ACHN (cell line): ENCODE data around the gene HDAC5.
A peak's percentile ranks its signal among the peaks of the same experiment; 100 is the strongest.
"Not testable (repeated sequence)": the region's sequence is repeated elsewhere in the genome, so short reads cannot be mapped to it uniquely, and the experiment has no call there.

Experiments used
- DNase-seq: peaks from one replicate; pipeline ENCODE4 v3.0.0-alpha.2; 2015
- in situ Hi-C: cut with HindIII; loops from 2 replicates; pipeline ENCODE4 v1.10.0; 2017; ENCODE audit warnings: low sequenced_read_pairs, low pct_ligation_motif_present, low pct_unique_long_range_greater_than_20kb

The HDAC5 gene

DNA sequence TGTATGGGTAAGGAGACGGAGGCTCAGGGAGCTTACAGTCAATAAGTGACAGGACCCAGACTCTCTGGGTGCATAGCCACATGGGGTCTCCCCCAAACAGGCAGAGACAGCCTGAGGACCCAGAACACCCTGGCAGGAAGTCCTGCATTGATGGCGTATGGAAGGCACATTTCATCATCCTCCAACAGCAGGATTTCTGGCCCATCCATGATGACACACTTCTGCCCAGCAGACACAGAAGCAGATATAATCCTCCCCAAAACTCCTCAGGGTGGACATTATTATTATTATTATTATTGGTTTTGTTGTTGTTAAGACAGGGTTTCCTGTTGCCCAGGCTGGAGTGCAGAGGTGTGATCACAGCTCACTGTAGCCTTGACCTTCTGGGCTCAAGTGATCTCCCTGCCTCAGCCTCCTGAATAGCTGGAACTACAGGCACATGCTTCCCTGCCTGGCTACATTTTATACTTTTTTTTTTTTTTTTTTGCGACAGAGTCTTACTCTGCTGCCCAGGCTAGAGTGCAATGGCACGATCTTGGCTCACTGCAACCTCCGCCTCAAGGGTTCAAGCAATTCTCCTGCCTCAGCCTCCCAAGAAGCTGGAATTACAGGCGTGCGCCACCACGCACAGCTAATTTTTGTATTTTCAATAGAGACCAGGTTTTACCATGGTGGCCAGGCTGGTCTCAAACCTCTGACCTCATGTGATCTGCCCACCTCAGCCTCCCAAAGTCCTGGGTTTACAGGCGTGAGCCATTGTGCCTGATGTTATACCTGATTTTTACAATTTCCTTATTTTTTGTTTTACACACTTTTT, 11.5 kb upstream of the HDAC5 start:
- in situ Hi-C loops: no loop called here
- no peak for DNase-seq

DNA sequence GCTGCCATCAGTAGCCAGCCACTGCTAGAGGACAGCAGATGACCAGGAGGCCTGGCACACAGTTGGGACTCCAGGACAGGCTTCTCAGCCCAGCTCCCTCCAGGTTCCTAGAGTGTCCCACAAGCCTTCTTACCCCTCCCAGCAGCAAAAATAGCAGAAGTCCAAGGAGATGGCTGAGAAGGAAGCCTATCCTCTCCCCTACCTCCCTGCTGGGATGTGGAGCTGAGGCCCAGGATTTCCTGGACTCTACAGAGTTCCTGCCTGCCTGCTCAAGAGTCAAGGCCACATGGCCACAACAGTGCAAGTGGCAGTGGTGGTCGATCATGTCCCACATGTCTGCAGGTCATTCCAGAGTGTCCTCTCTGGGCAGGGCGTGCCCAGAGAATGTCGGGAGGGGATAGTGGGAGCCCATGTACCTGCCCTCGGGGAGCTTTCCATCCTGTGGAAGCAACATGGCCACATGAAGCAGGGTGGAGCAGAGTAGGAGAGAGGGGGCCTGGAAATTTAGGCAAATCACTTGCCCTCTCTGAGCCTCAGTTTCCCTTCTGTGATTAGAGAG, 10.6 kb upstream of the HDAC5 start:
- no peak for DNase-seq
- in situ Hi-C loops: no loop called here

DNA sequence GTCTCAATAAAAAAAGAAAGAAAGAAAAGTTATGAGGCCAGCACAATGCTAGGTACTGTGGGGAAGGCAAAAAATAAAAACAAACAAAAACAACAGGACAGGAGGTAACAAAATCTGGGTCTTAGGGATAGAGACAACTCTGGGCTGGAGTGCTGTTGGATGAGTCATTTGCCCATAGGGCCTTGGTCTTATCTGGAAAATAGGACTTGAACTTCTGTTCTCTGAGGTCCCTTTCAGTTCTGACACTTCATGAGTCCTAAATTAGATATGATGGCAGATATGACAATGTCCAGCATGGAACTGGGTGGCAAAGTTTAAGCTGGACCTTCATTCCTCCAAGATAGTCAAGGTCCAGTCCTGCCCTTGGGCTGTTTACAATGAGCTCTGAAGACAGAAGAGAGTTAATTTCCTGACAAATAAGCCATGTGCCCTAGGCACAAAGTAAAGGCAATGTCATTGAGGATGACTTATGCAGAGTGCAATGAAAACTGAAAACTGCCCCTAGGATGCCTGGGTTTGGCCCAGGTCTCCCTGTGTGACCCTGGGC, 8.9 kb upstream of the HDAC5 start:
- in situ Hi-C loops: no loop called here
- no peak for DNase-seq

DNA sequence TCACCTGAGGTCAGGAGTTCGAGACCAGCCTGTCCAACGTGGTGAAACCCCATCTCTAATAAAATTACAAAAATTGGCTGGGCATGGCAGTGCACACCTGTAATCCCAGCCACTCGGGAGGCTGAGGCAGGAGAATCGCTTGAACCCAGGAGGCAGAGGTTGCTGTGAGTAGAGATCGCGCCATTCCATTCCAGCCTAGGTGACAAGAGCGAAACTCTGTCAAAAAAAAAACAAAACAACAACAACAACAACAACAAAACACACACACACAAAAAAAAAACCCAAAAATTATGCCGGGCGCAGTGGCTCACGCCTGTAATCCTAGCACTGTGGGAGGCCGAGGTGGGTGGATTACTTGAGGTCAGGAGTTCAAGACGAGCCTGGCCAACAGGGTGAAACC, 7.9 kb upstream of the HDAC5 start:
- in situ Hi-C loops, DNase-seq: not testable (repeated sequence)

DNA sequence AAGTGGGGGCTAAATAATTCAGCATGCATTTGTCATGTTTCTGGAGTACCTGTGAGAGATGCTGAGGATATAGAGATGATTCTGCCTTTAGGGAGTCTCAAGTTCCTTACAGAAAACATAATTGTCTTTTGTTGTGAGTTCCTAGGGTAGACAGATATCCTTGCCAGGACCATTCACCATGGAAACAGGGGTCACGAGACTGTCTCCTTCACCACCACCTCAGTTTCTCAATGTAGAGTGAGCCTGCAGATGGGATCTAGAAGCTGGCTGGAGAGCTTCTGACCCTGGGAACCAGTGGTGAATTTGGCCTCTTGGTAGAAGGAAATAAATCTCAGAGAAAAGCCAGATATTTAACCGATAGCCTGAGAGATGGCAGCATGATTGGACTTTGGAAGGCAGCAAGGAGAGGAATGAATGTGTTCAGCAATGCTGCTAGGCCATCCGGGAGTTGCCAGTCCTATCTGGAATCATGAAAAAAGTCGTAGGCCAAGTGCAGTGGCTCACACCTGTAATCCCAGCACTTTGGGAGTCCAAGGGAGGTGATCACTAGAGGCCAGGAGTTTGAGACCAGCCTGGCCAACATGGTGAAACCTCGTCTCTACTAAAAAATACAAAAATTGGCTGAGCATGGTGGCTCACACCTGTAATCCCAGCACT, 7.4 kb upstream of the HDAC5 start:
- no peak for DNase-seq
- in situ Hi-C loops: no loop called here

DNA sequence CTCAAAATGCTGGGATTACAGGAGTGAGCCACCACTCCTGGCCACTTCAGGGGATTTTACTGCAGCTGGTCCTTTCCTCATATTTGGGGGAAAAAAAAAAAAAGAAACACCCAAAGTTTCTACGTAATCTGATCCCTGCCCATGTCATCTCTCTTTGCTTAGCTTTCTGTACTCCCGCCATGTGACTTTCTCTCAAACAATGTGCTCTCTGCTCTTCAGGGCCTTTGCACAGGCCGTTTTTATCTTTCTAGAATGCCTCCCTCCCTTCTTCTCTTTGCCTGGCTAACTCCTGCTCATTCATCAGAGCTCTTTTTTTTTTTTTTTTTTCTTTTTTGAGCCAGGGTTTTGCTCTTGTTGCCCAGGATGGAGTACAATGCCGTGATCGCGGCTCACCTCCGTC, 4.9 kb upstream of the HDAC5 start:
- in situ Hi-C loops: no loop called here
- no peak for DNase-seq

DNA sequence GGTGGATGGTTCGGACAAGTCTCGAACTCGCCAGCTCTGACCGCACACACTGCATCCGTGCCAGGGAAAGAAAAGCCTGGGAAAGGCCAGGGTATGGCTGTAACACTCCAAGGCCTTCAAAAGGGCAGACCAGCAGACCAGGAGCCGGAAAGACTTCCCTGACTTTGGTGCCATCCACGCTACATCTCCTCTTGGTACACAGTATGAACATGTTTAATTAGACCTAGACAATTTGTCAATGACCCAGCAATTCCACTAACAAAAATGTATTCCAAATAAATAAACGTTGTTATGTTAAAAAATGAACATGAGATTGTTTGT, 637 bp upstream of the HDAC5 start:
- no peak for DNase-seq
- in situ Hi-C loops: no loop called here

DNA sequence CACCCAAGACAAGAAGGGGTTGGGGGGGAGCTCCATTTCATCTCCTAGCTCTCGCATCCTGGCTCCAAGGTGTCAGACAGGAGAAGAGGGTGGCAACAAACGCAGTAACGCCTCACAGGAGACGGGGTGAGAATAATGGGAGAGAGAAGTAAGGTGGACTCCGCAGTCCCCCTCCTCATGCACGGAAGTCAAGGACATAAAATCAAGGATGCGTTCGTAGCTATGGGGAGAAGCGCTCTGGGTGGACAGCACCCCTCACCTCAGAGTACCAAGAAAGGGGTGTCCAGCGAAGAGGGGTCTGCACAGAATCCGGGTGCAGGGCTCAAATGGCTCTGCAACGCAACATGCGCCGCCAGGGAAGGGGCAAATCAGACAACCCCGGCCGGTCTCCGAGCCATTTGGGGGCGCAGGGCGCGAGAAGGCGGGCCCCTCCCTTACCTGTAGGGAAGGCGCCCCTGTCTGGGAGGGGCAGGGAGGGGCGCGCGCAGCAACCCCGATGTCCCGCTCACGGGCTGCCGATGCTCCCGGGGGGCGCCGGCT, 555 bp downstream of the HDAC5 start:
- no peak for DNase-seq
- in situ Hi-C loops: no loop called here

DNA sequence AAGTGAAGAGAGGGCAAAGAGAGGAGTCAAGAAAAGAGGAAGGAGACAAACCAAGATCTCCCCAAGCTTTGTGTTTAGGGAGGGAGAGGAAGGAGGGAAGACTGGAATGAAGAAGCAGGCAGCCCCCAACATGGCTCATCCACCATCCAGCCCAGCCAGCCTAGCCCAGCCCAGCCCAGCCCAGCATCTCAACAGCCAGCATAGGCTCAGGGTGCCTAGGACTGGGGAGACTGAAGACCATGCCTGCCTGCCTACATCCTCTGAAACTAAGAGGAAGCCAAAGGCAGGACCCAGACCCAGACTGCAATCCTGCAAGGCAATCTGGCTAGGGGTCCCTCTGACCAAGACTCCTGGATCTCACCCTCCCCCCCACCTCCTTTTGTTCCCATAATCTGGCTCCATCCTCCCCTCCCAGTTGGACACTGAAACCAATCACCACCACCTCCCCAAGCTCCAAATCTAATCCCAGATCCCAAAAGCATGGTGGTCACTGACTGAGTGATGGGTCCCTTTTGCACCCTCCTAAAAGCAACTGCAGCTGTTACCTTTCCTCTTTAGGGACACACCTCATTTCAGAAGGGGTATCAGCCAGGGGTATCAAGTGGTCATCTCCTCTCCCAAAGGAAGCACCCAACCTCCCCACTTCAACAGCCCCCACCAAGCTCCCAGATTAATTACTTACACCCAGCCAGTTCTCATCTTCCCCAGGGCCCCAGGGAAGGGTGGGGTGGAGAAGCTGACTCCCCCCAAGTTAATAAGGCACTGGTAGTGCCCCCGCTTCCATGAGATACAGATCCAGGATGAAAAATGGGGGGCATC, 1.2 kb downstream of the HDAC5 start:
- DNase-seq: no peak
- in situ Hi-C loops: no loop called here

DNA sequence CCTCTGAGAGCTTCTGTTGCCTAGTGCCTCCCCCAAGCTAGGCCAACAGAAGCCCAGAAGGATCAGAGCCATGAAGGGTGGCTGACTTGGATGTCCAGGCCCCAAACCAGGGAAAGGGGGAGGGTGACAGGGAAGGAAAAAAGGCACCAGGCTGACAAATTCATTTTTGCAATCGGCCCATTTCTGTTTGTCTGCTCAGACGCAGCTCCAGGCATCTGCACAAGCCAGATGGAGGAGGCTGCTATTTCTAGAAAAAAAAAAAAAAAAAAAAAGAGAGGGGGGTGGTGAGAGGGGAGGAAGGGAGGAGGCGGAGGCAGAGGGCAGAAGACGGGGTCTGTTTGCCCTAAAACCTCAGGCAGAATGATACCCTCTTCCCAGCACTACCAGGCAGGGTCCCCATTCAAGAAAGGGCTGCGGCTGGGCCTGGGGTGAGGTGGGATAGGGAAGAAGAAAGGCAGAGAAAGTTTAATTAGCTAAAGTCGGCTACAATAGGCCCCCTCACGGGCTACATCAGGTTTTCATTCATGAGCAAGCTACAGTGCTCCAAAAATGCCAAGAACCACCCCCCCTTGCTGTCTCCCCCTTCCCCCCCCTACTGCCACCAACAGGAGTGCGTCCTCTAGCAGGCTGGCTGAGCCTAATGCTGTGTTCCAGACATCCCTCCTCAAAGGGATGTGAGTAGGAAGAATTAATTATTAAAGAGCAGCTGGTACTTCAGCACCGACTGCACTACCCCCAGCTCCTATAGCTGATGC, 2.4 kb downstream of the HDAC5 start:
- no peak for DNase-seq
- in situ Hi-C loops: no loop called here

DNA sequence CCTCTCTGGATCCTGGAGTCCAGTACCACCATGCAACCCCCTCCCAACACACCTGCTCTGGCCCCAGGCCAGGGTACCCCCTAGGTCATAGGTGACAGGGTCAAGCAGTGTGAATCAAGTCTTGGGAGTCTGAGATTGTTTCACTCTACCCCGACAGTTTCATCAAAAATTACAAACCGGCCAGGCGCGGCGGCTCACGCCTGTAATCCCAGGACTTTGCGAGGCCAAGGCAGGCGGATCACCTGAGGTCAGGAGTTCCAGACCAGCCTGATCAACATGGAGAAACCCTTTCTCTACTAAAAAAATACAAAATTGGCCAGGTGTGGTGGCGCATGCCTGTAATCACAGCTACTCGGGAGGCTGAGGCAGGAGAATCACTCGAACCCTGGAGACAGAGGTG, 3.2 kb downstream of the HDAC5 start:
- DNase-seq, in situ Hi-C loops: not testable (repeated sequence)

DNA sequence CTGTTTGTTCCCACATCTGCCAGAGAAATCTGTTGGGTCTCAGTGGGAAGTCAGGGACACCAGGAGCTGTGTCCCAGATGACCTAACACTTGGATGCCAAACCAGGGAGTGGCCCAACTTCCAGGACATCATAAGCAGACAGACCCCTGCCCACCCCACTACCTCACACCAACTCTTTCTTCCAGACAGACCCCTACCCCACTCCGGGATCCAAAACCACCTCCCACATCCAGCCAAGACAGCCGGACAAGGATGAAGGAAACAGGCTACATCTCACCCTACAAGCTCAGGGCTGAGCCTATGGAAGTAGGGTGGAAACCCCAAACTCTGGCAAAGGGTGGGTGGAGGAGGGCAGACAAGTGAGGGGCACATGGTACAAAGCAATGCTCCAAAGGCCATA, 3.6 kb downstream of the HDAC5 start:
- DNase-seq: no peak
- in situ Hi-C loops: no loop called here

DNA sequence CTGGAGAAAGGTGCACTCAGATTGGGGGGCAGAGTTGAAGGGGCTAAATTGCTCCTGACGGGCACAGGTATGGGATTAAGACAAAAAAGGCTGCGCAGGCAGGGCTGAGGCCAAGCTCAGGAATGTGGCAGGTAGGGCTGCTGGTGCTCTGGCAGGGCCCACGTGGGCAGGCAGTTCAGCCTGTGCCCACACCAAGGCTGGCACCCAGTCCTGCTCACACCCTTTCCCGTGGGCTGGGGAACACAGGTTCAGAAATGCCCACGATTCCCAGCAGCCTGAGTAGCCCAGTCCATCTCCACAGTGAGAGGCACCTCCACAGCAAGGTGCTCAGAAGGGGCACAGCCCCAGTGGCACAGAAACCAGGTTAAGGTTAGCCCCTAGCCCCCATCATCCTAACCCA, 4.4 kb downstream of the HDAC5 start:
- DNase-seq: no peak
- in situ Hi-C loops: no loop called here

DNA sequence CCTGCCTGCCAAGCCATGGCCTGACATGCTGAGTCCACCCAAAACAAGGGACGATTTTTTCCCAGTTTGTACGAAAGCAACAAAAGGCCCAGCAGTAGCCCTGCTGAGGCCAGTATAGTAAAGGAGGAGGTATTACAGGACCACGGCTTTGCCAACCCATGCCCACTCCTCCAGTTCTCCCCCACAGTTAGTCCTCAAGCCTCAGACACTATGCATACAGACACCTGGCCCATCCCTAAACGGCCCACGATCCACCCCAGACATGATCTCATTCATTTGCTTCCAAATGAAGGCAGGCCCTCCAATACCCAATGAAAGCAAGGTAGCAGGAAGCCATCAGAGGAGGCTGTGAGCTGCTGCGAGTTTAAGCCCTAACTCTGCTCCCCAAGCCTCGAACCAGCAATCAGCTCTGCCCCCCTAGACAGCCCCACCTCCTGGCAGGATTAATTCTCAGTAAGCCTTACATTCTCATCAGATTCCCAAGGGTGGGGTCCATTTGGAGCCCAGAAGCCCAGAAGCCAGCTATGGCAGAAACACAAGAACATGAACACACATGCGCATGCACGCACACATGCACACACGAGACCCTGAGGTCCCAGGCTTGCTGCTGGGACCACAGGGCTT, 4.9 kb downstream of the HDAC5 start:
- DNase-seq: no peak
- in situ Hi-C loops: no loop called here

DNA sequence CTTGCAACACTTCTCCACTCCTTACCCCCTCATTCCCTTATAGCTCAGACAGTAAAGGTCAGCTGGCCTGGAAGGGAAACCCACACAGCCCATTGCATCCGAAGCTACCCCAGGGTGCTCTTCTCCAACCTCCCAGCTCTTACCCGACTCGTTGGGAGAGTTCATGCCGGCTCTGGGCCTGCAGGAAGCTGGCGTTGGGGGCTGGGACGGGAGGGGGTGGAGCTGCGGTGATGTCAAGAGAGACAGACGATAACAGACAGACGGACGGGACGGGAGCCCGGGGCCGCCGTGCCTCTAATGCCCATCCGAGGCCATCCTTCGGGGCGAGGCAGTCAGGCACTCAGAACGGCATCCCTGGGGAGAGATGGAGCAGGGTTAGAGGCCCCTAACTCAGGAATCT, 6.1 kb downstream of the HDAC5 start:
- in situ Hi-C loops: no loop called here
- DNase-seq: no peak

DNA sequence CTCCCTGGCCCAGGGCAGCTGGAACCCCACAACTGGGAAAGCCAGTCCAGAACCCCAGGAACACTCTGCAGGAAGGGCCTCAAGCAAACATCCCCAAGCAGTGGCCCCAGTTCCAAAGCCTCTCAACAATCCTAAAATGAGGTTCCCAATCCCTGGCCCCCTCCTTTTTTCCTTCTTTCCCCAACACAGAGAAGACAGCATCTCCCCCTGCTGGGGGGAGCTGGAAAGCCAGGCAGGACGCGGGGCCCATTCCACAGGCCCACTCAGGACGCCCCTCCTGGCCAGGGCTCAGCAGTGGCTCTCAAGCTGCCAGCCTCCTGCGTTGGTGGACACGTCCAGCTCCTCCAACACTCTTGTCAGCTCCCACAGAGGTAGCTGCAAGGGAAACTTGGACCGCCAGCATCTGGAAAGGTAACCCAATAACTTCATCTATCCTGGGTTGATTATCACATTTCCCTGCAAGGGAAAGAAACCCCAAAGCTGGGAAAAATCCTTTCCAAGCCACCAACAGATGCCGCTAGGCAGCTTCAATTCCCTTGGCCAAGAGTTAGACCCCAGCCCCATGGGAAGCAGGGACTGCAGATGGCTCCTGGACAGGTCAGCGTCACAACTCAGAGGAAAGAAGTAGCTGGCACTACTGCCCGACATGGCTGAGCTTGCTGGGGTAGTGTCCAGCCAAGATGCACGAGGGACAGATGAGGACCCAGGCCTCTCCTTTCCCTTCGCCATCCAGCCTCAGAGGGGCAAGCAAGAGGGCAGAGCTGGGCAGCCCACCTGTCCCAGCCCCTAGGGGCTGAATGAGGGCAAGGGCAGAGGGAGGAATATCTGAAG, 7.6 kb downstream of the HDAC5 start:
- peak; percentile 56 for DNase-seq
- in situ Hi-C loops: no loop called here
